NCI-H524 (cell line): ENCODE measurements around the gene EXD1.
A peak's percentile ranks its signal among the peaks of the same experiment; 100 is the strongest.
"Not testable (repeated sequence)": the region's sequence is repeated elsewhere in the genome, so short reads cannot be mapped to it uniquely, and the experiment has no call there.

ENCODE experiments used
- DNase-seq, 2 experiments: peaks; one replicate each; lab custom pipeline; 2025; lab: John Stamatoyannopoulos, UW

Gene EXD1

GRCh38 chr15:41230650-41231421, at the start of gene EXD1, which contains the start of gene CHP1:
EXD1 (minus strand) TSS chr15:41230757; CDS start chr15:41226575, 4,182 bp downstream.
CHP1 (plus strand) TSS chr15:41231268; CDS start chr15:41231383, 115 bp downstream.
- DNase-seq: peak; percentile 93 to 97

DNA sequence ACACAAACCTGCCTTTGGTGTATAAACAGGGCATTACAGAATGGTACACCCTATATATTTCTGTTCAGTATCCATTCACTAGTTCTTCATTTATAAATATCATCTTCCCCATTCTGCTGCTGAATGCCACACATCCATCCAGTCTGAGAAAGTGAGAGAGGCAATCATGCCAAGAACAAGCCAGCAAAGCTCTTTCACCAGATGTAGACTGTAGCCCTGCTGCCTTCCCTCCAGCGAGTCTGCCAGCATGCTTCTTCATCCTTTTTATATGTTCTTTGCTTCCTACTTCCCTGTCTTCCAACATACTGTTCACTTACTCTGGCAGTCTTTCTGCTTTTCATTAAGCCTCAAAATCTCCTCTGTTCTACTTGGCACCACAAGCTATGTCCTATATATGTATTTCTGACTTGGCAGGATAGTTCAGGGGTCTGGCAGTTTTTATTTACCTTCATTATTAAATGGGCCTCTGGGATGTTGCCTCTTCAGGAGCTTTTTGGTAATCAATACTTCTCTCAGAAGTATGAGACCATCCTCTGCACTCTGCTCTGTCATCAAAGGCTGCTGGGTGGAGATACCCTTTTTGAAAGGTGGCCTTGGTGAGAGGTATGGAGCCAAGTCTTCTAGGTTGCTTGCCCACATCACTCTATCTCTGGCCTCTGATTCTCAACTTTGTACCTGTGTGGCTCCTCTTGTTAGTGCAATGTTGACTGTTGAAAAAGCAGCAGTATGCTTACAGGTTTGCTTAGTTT, 49.2 kb upstream of the EXD1 start:
- no peak for DNase-seq

DNA sequence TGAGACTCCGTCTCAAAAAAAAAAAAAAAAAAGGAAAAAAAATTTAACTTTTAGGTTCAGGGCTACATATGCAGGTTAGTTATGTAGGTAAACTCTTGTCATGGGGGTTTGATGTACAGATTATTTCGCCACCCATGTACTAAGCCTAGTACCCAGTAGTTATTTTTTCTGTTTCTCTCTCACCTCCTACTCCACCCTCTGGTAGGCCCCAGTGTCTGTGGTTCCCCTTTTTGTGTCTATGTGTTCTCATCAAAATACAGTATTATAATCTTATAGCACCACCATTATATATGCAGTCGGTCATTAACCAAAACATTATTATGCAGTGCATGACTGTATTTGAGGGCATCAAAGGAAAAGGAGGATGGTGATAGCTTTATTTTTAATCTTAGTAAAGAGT, 47.8 kb upstream of the EXD1 start:
- DNase-seq: no peak

DNA sequence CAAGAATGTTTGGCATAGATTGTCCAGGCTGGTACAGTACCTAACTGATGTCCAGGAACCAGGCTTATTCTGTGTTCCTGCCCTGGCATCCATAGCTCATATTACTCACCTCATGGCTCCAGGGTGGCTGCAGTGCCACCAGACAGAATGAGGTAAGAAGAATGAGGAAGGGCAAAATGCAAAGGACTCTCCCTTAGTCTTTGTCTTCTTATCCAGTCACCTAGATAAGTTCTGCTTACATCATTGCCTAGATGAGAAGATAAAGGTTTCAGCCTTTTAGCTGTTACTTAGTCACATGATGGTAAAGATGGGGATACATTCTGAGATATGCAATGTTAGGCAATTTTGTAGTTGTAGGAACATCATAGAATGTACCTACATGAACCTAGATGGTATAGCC, 46.3 kb upstream of the EXD1 start:
- DNase-seq: no peak

- no peak for DNase-seq
These were observed 39.3 kb upstream of the EXD1 start for GRCh38 chr15:41269887-41270286.

GRCh38 chr15:41263891-41264351, 33.4 kb upstream of the EXD1 start:
- DNase-seq: no peak

DNA sequence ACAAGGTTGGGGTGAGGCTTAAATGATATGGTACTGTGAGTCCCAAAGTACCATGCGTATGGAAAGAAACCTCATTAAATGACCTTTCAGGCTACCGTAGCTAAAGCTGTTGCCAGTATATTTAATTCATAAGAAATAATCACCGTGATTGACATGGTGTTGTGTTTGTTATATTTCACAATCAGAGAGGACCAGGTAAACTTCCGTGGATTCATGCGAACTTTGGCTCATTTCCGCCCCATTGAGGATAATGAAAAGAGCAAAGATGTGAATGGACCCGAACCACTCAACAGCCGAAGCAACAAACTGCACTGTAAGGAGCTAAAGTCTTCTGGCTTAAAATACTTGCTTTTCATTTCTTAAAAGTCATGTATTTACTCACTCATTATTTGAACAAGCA, 32.0 kb upstream of the EXD1 start:
- DNase-seq: no peak

DNA sequence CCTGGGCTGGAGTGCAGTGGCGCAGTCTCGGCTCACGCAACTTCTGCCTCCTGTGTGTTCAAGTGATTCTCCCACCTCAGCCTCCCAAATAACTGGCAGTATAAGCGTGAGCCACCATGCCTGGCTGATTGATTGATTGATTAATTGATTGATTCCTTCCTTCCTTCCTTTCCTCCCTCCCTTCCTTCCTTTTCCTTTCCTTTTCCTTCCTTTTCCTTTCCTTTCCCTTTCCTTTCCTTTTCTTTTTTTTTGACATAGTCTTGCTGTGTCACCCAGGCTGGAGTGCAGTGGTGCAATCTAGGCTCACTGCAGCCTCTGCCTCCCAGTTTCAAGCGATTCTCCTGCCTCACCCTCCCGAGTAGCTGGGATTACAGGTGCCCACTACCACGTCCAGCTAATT, 30.4 kb upstream of the EXD1 start:
- not testable (repeated sequence) for DNase-seq

DNA sequence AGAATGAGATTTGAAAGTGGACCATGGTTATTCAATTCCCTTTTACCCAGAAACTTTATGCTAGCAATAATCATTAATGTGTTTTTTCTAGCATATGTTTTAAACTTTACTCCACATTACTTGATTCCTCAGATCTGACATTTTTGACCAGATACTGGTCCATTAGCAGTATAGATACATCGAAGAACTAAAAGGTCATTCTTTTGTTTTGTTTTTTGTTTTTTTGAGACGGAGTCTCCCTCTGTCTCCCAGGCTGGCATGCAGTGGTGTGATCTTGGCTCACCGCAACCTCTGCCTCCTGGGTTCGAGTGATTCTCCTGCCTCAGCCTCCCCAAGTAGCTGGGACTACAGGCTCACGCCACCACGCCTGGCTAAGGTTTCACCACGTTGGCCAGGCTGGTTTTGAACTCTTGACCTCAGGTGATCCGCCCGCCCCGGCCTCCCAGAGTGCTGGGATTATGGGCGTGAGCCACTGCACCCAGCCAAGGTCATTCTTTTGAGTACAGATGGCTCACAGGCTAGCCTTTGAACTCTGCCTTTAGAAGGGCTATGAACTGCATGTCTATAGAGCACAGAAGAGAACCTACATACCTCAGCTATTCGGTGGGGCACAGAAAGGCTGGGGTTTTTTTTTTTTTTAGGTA, 29.1 kb upstream of the EXD1 start:
- no peak for DNase-seq

- no peak for DNase-seq
These were observed 28.4 kb upstream of the EXD1 start for GRCh38 chr15:41258750-41259471.

- no peak for DNase-seq
These were observed 26.1 kb upstream of the EXD1 start for GRCh38 chr15:41256577-41257038.

- no peak for DNase-seq
These were observed 25.5 kb upstream of the EXD1 start for GRCh38 chr15:41256103-41256502.

DNA sequence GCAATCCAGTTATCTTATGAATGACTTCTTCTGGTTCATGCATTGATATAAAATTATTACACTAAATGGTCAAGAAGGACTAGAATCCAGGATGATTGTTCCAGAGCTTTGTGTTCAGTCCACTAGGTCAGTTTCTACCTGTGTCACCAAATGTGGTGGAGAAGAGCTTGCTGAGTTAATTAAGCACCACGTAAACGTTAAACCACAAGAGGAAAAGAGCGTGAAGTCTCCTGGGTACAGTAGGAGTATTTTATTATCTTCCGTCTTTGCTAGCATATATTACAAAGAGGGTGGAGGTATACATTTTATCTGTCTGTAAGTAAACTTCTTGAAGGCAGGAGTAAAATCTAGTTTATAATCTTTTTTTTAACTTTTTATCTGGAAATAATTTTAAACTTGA, 24.0 kb upstream of the EXD1 start:
- DNase-seq: no peak

DNA sequence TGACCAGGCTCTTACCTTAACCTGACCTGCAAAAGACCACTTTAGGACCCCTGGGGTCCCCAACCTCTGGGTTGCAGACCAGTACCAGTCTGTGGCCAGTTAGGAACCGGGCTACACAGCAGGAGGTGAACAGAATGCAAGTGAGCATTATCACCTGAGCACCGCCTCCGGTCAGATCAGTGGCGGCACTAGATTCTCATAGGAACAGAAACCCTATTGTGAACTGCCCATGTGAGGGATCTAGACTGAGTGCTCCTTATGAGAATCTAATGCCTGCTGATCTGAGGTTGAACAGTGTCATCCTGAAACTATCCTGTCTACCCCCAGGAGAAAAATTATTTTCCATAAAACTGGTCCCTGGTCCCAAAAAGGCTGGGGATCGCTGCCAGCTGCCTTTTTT, 20.9 kb upstream of the EXD1 start:
- DNase-seq: no peak

- not testable (repeated sequence) for DNase-seq
These were observed 20.2 kb upstream of the EXD1 start for GRCh38 chr15:41250745-41251144.

DNA sequence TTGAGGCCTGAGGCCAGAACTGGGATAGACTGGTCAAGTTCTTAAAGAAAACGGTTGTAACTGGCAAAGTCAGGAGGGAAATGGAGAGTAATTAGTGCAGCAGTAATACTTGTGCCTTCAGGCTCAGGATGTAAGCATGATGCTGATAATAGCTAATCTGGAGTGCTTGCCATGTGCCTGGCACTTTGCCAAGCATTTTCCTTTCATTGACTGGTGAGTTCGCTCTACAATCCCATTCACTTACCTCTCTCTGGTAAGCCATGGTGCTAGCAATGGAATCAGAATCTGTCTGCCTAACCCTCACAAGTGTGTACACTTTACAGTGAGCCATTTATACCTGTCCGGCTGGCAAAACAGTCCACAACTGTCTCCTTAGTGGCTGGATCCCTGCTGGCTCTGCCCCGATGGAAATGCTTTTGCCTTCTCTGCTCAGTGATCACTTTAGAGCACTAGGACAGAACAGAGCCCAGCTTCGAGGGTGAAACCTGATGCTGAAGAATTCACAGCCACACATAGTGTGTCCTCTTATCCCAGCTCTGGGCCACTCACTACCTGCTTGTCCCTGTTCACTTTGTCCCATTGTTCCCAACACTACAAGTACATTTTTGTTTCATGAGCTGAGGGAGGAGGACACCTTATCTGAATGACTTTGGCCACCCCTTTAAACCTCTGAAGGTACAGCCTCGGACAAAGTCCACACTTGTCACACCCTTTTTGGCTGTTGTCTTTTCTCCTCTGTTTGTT, 10.8 kb upstream of the EXD1 start:
- DNase-seq: peak; percentile 18 to 57

DNA sequence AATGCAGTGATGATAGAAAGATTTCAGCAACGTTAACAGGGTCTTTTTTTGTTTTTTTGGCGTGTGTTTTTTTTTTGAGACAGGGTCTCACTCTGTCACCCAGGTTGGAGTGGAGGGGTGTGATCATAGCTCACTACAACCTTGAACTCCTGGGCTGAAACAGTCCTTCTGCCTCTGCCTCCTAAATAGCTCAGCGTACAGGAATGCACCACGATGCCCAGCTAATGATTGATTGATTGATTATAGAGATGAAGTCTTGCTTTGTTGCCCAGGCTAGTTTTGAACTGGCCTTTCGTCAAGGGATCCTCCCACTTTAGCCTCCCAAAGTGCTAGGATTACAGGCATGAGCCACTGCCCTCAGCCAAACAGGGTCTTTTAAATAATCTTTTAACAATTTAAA, 7.5 kb upstream of the EXD1 start:
- DNase-seq: no peak

DNA sequence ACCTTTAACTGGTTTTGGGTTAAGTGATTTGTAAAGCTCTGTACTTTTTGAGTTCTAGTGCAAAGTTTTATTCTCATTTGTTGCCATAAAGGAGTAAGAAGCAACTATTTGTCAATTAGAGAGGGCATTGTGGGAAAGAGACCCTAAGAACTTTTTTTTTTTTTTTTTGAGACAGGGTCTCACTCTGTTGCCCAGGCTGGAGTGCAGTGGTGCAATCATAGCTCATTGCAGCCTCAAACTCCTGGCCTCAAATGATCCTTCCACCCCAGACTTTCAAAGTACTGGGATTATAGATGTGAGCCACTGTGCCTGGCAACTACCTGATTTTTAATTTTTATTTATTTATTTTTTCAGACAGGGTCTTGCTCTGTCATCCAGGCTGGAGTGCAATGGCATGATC, 5.4 kb upstream of the EXD1 start:
- DNase-seq: no peak

DNA sequence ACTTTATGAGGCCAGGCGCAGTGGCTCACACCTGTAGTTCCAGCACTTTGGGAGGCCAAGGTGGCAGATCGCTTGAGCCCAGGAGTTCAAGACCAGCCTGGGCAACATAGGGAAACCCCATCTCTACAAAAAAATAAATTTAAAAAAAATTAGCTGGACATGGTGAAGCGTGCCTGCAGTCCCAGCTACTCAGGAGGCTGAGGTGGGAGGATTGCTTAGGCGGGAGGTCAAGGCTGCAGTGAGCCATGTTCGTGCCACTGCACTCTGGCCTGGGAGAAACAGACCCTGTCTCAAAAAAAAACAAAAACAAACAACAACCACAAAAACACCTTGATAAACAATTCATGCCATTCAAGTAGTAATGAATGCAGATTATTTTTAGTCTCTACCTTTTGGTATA, 4.7 kb upstream of the EXD1 start:
- not testable (repeated sequence) for DNase-seq

GRCh38 chr15:41233367-41233771, 2.8 kb upstream of the EXD1 start:
- peak in 1 of 2 experiments; percentile 38 for DNase-seq
